ENCODE measurements around the gene FAT3. TPM values are rescaled to one million over a fixed set of nuclear protein-coding genes. Genes with fewer than 3 reads are reported as not detected.

Gene FAT3
- total RNA-seq, 1 experiment from 2014 or later = not detected

GRCh38 chr11:92267278-92267677, 42.7 kb downstream of the FAT3 start:
- Histone ChIP-seq H3K9me3 (ENCODE audit: low read length) (no peaks in the 10 kb centered on the region), H4K20me1 (ENCODE audit: low read length) (no peaks in the 10 kb centered on the region), H3K9me2 (replicated peaks; ENCODE audit: low read length) (no peaks in the 10 kb centered on the region), H3K4me2 (ENCODE audit: low read length) (no peak overlapping the region), H3F3A (ENCODE audit: low read length, unreplicated experiment) (no peaks in the 10 kb centered on the region), H3K27me3 (ENCODE audit: low read length) (no peaks in the 10 kb centered on the region), H3K9ac (ENCODE audit: low read length) (no peak overlapping the region), H2AFZ (ENCODE audit: low read length) (no peak overlapping the region), H3K4me1 (ENCODE audit: insufficient read depth, low read length) (peaks cover 13% of the 10 kb centered on the region), H3K79me2 (ENCODE audit: low read length) (no peaks in the 10 kb centered on the region), H3K36me3 (ENCODE audit: low read depth, low read length) (no peaks in the 10 kb centered on the region), H3K4me3 (ENCODE audit: low read length) (no peak overlapping the region), H3K27ac (ENCODE audit: low read length) (no peak overlapping the region)
- no peak for ATAC-seq
- ChIA-PET POLR2A (ENCODE audit: unreplicated experiment) (no interaction called here), CTCF (no interaction called here)
- intact Hi-C loops (cut with micrococcal nuclease) = no loop called here
- BruUV-seq (replicated peaks) = no TSS peak
- no peak for DNase-seq
- no peak for TF ChIP-seq EZH2phosphoT487 (IDR thresholded peaks at IDR 0.05; ENCODE audit: borderline replicate concordance, low read length)
- no peak for TF ChIP-seq EZH2 (IDR thresholded peaks at IDR 0.05; ENCODE audit: low read length, unreplicated experiment)
- no peak for TF ChIP-seq CTCF (conservative IDR thresholded peaks at IDR 0.05; ENCODE audit: low read depth, low read length)

GRCh38 chr11:92267968-92268367, 43.4 kb downstream of the FAT3 start:
- H3K4me1 ChIP-seq (ENCODE audit: insufficient read depth, low read length) = peaks cover 13% of the 10 kb centered on the region
- no peak overlapping the region for H3K27ac ChIP-seq (ENCODE audit: low read length)
- no peaks in the 10 kb centered on the region for H3K9me2 ChIP-seq (replicated peaks; ENCODE audit: low read length)
- H3F3A ChIP-seq (ENCODE audit: low read length, unreplicated experiment) = no peaks in the 10 kb centered on the region
- H3K9me3 ChIP-seq (ENCODE audit: low read length) = no peaks in the 10 kb centered on the region
- H3K27me3 ChIP-seq (ENCODE audit: low read length) = no peaks in the 10 kb centered on the region
- CTCF ChIA-PET = no interaction called here
- no peaks in the 10 kb centered on the region for H3K36me3 ChIP-seq (ENCODE audit: low read depth, low read length)
- no peak for DNase-seq
- intact Hi-C loops (cut with micrococcal nuclease) = no loop called here
- H3K9ac ChIP-seq (ENCODE audit: low read length) = no peak overlapping the region
- no peak for ATAC-seq
- no peak overlapping the region for H2AFZ ChIP-seq (ENCODE audit: low read length)
- H4K20me1 ChIP-seq (ENCODE audit: low read length) = no peaks in the 10 kb centered on the region
- no peak overlapping the region for H3K4me2 ChIP-seq (ENCODE audit: low read length)
- no peak overlapping the region for H3K4me3 ChIP-seq (ENCODE audit: low read length)
- no peaks in the 10 kb centered on the region for H3K79me2 ChIP-seq (ENCODE audit: low read length)
- TF ChIP-seq EZH2 (IDR thresholded peaks at IDR 0.05; ENCODE audit: low read length, unreplicated experiment) (no peak), EZH2phosphoT487 (IDR thresholded peaks at IDR 0.05; ENCODE audit: borderline replicate concordance, low read length) (no peak), CTCF (conservative IDR thresholded peaks at IDR 0.05; ENCODE audit: low read depth, low read length) (no peak)
- POLR2A ChIA-PET (ENCODE audit: unreplicated experiment) = no interaction called here
- BruUV-seq (replicated peaks) = no TSS peak

- no peaks in the 10 kb centered on the region for H3K79me2 ChIP-seq (ENCODE audit: low read length)
- ATAC-seq (no peak), DNase-seq (no peak)
- no TSS peak for BruUV-seq (replicated peaks)
- no peak overlapping the region; the same call in 1 of the 2 replicates for H3K4me3 ChIP-seq (ENCODE audit: low read length)
- TF ChIP-seq EZH2 (IDR thresholded peaks at IDR 0.05; ENCODE audit: low read length, unreplicated experiment) (no peak), EZH2phosphoT487 (IDR thresholded peaks at IDR 0.05; ENCODE audit: borderline replicate concordance, low read length) (no peak), CTCF (conservative IDR thresholded peaks at IDR 0.05; ENCODE audit: low read depth, low read length) (no peak)
- no peaks in the 10 kb centered on the region for H3K27me3 ChIP-seq (ENCODE audit: low read length)
- H3K9me3 ChIP-seq (ENCODE audit: low read length) = no peaks in the 10 kb centered on the region
- CTCF ChIA-PET = no interaction called here
- peak overlapping the region; percentile 27; the same call in 1 of the 2 replicates for H2AFZ ChIP-seq (ENCODE audit: low read length)
- POLR2A ChIA-PET (ENCODE audit: unreplicated experiment) = no interaction called here
- H3K9ac ChIP-seq (ENCODE audit: low read length) = no peak overlapping the region
- intact Hi-C loops (cut with micrococcal nuclease) = no loop called here
- H4K20me1 ChIP-seq (ENCODE audit: low read length) = no peaks in the 10 kb centered on the region
- no peaks in the 10 kb centered on the region for H3K36me3 ChIP-seq (ENCODE audit: low read depth, low read length)
- H3K4me1 ChIP-seq (ENCODE audit: insufficient read depth, low read length) = peaks cover 13% of the 10 kb centered on the region
- no peaks in the 10 kb centered on the region for H3F3A ChIP-seq (ENCODE audit: low read length, unreplicated experiment)
- H3K27ac ChIP-seq (ENCODE audit: low read length) = no peak overlapping the region
- no peaks in the 10 kb centered on the region for H3K9me2 ChIP-seq (replicated peaks; ENCODE audit: low read length)
- peak overlapping the region; percentile 49 for H3K4me2 ChIP-seq (ENCODE audit: low read length)
Measured at GRCh38 chr11:92268546-92268945, 43.9 kb downstream of the FAT3 start.
